Caco-2 (cell line): ENCODE results near the gene CPZ. TPM values are rescaled to one million over a fixed set of nuclear protein-coding genes. Genes with fewer than 3 reads are reported as not detected.
A peak's percentile ranks its signal among the peaks of the same experiment; 100 is the strongest.

ENCODE experiments used
- BruUV-seq: library from RNA; stranded (reverse); fragments of 400-500 nt; replicated peaks from 2 replicates; lab custom pipeline; 2021; lab: Mats Ljungman, UMichigan
- CTCF ChIA-PET: fragments of 300-600 bp; sonication (Branson Sonifier 250); formaldehyde crosslinking; loops from one replicate; lab custom pipeline; 2022; ENCODE audit warnings: antibody characterized with exemption; lab: Charles Lee
- POLR2A ChIA-PET: fragments of 300-600 bp; sonication (Branson Sonifier 250); formaldehyde crosslinking; loops from one replicate; lab custom pipeline; 2022; ENCODE audit warnings: antibody characterized with exemption; lab: Charles Lee
- DNase-seq, 2 experiments: peaks; one replicate each; pipeline versions ENCODE4 v3.0.0 to v3.0.0-alpha.2; 2020 to 2022
- H3K27me3 ChIP-seq: replicated peaks from 2 replicates; pipeline ENCODE4 v1.6.0; 2011; ENCODE audit warnings: low read length; ENCODE audit not compliant: control insufficient read depth, insufficient read depth
- H3K36me3 ChIP-seq: 2 replicates; pipeline ENCODE4 v1.5.1; 2011; ENCODE audit warnings: low read length; ENCODE audit not compliant: control insufficient read depth, insufficient read depth
- H3K4me1 ChIP-seq: fragments of 250-450 bp; sonication (Bioruptor Pico); 2 replicates; pipeline ENCODE4 v1.5.1; 2020; ENCODE audit warnings: mild to moderate bottlenecking
- H3K4me3 ChIP-seq: 2 replicates; pipeline ENCODE4 v1.5.1; 2011; ENCODE audit warnings: low read depth, mild to moderate bottlenecking, control low read depth, low read length
- H3K9me3 ChIP-seq: fragments of 250-450 bp; sonication (Bioruptor Pico); 2 replicates; pipeline ENCODE4 v1.5.1; 2020; ENCODE audit warnings: mild to moderate bottlenecking, moderate library complexity
- H3K27ac Mint-ChIP-seq: one replicate; pipeline ENCODE4 v1.8.0; 2022; ENCODE audit warnings: mixed read lengths; ENCODE audit not compliant: unreplicated experiment
- H3K27me3 Mint-ChIP-seq: one replicate; pipeline ENCODE4 v1.8.0; 2022; ENCODE audit warnings: mixed read lengths; ENCODE audit not compliant: insufficient read depth, unreplicated experiment
- H3K36me3 Mint-ChIP-seq: one replicate; pipeline ENCODE4 v1.8.0; 2022; ENCODE audit warnings: mild to moderate bottlenecking, mixed read lengths; ENCODE audit not compliant: insufficient read depth, unreplicated experiment
- H3K4me1 Mint-ChIP-seq: one replicate; pipeline ENCODE4 v1.8.0; 2022; ENCODE audit warnings: low read depth, mixed read lengths; ENCODE audit not compliant: unreplicated experiment
- H3K4me3 Mint-ChIP-seq: one replicate; pipeline ENCODE4 v1.8.0; 2022; ENCODE audit warnings: mild to moderate bottlenecking, moderate library complexity, mixed read lengths; ENCODE audit not compliant: unreplicated experiment
- H3K9me3 Mint-ChIP-seq: one replicate; pipeline ENCODE4 v1.8.0; 2022; ENCODE audit warnings: mixed read lengths; ENCODE audit not compliant: unreplicated experiment
- intact Hi-C: fragments of 100-400 bp; cut with micrococcal nuclease; formaldehyde crosslinking; loops from one replicate; pipeline ENCODE4 v1.10.0; 2022; ENCODE audit not compliant: unreplicated experiment
- total RNA-seq: library from RNA; stranded (reverse); gene quantifications from 2 replicates; pipeline ENCODE4 v1.2.3, GENCODE V29; 2022
- TF ChIP-seq, protein P1 (sequence below), 2 experiments: fragments of 200-600 bp in 1 of 2; IDR thresholded peaks; 1 replicate in 1 of 2; 2 replicates in 1 of 2; pipeline versions ENCODE4 v1.5.1 to v1.8.0; 2011 to 2022; ENCODE audit warnings: antibody characterized with exemption in 1 of 2, control low read depth in 1 of 2, inconsistent platforms in 1 of 2, low read depth in 1 of 2, low read length in 1 of 2, mild to moderate bottlenecking in 1 of 2, moderate library complexity in 1 of 2; ENCODE audit not compliant: insufficient read depth in 1 of 2, severe bottlenecking in 1 of 2, unreplicated experiment in 1 of 2

Gene CPZ
- total RNA-seq, 1 experiment from 2014 or later, result 7.7 TPM

GRCh38 chr4:8606476-8606875 lies 13.9 kb downstream of the CPZ start:
- Mint-ChIP-seq H3K27ac (no peak overlapping the region), H3K27me3 (peaks cover 8% of the 10 kb centered on the region)

GRCh38 chr4:8606966-8607365 lies 14.4 kb downstream of the CPZ start:
- Mint-ChIP-seq H3K4me1 (no peaks in the 10 kb centered on the region), H3K27ac (no peak overlapping the region), H3K36me3 (peaks cover 4% of the 10 kb centered on the region), H3K27me3 (peaks cover 10% of the 10 kb centered on the region), H3K9me3 (no peaks in the 10 kb centered on the region), H3K4me3 (no peak overlapping the region)
- POLR2A ChIA-PET, result no interaction called here
- Histone ChIP-seq H3K4me3 (no peak overlapping the region), H3K36me3 (no peaks in the 10 kb centered on the region), H3K9me3 (no peaks in the 10 kb centered on the region), H3K27me3 (no peaks in the 10 kb centered on the region; the same call in 1 of the 2 replicates), H3K4me1 (no peaks in the 10 kb centered on the region)
- no TSS peak for BruUV-seq
- TF ChIP-seq, protein P1, sequence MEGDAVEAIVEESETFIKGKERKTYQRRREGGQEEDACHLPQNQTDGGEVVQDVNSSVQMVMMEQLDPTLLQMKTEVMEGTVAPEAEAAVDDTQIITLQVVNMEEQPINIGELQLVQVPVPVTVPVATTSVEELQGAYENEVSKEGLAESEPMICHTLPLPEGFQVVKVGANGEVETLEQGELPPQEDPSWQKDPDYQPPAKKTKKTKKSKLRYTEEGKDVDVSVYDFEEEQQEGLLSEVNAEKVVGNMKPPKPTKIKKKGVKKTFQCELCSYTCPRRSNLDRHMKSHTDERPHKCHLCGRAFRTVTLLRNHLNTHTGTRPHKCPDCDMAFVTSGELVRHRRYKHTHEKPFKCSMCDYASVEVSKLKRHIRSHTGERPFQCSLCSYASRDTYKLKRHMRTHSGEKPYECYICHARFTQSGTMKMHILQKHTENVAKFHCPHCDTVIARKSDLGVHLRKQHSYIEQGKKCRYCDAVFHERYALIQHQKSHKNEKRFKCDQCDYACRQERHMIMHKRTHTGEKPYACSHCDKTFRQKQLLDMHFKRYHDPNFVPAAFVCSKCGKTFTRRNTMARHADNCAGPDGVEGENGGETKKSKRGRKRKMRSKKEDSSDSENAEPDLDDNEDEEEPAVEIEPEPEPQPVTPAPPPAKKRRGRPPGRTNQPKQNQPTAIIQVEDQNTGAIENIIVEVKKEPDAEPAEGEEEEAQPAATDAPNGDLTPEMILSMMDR (IDR thresholded peaks at IDR 0.05; ENCODE audit: insufficient read depth in 1 of 2, low read depth in 1 of 2, low read length in 1 of 2, severe bottlenecking in 1 of 2, unreplicated experiment in 1 of 2), result no peak
- CTCF ChIA-PET, result interaction anchor here (0.7 to 1.6 kb wide), 4 partner anchors 10 to 311 kb away, joined by 3 to 12 read pairs (median 6); no protein-coding TSS in a partner anchor
- intact Hi-C loops, result loop anchor here (10.0 kb wide), 1 partner anchor 308 kb away; no protein-coding TSS in a partner anchor
- no peak for DNase-seq

More at GRCh38 chr4:8606476-8606875, 13.9 kb downstream of the CPZ start:
- Histone ChIP-seq H3K4me3 (no peak overlapping the region), H3K27me3 (no peaks in the 10 kb centered on the region), H3K9me3 (no peaks in the 10 kb centered on the region), H3K4me1 (no peaks in the 10 kb centered on the region), H3K36me3 (no peaks in the 10 kb centered on the region)
- no peaks in the 10 kb centered on the region for H3K4me1 Mint-ChIP-seq
- TF ChIP-seq, protein P1 (IDR thresholded peaks at IDR 0.05; ENCODE audit: insufficient read depth in 1 of 2, low read depth in 1 of 2, low read length in 1 of 2, severe bottlenecking in 1 of 2, unreplicated experiment in 1 of 2), result no peak
- no peaks in the 10 kb centered on the region for H3K36me3 Mint-ChIP-seq
- BruUV-seq, result no TSS peak
- POLR2A ChIA-PET, result no interaction called here
- no peaks in the 10 kb centered on the region for H3K9me3 Mint-ChIP-seq
- CTCF ChIA-PET, result no interaction called here
- DNase-seq, result no peak
- no peak overlapping the region for H3K4me3 Mint-ChIP-seq
- intact Hi-C loops, result loop anchor here (10.0 kb wide), 1 partner anchor 308 kb away; no protein-coding TSS in a partner anchor

DNA sequence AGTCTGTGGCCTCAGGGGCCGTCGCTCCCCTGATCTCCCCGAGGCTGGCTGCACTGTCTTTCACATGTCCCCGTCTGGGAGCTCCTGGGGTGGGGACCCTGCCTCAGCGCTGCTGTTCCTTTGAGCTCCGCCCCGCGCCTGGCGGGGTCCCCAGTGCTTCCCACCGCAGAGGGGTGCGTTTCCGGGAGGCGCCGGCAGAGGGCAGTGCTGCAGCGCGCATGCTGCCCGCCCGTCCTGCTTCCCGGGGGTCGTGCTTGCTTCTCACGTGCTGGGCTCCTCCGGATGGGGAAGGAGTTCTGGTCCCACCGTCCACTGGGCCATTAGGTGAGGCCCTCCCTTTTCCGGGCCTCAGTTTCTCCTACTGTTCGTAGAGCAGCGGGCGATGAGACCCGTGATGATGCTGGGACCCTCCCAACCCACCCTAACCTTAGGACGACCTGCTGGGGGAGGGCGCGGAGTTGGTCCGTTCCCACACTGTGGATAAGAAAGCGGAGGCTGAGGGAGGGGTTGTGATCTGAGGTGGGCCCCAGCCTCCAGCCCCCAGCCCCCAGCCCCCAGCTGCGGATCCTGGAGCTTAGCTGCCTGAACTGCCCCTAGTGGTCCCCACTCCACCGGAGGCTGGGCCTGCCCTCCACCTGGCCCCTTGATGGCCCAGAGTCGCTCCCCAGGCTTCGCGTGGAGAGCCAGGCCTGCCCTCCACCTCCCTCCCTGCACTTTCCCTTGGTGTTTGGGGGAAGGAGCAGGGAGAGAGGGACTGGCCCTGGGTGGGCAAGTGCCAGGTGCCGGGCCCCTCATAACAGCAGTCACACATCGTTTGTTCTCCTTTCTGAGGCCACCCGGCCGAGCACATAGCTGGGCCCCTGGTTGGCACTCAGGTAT lies 15.3 kb downstream of the CPZ start:
- Histone ChIP-seq H3K4me1 (no peaks in the 10 kb centered on the region), H3K9me3 (no peaks in the 10 kb centered on the region), H3K27me3 (no peaks in the 10 kb centered on the region; the same call in 1 of the 2 replicates), H3K36me3 (no peaks in the 10 kb centered on the region), H3K4me3 (no peak overlapping the region)
- no TSS peak for BruUV-seq
- H3K27me3 Mint-ChIP-seq, result peaks cover 10% of the 10 kb centered on the region
- POLR2A ChIA-PET, result no interaction called here
- DNase-seq, result peak in 1 of 2 experiments; percentile 76
- TF ChIP-seq, protein P1 (IDR thresholded peaks at IDR 0.05; ENCODE audit: insufficient read depth in 1 of 2, low read depth in 1 of 2, low read length in 1 of 2, severe bottlenecking in 1 of 2, unreplicated experiment in 1 of 2), result peak; percentile 90 to 96
- no peaks in the 10 kb centered on the region for H3K9me3 Mint-ChIP-seq
- H3K36me3 Mint-ChIP-seq, result peaks cover 6% of the 10 kb centered on the region
- CTCF ChIA-PET, result interaction anchor here (0.7 to 1.6 kb wide), 4 partner anchors 9 to 310 kb away, joined by 3 to 12 read pairs (median 6); no protein-coding TSS in a partner anchor
- intact Hi-C loops, result loop anchor here (10.0 kb wide), 1 partner anchor 307 kb away; no protein-coding TSS in a partner anchor
- no peaks in the 10 kb centered on the region for H3K4me1 Mint-ChIP-seq
- H3K27ac Mint-ChIP-seq, result no peak overlapping the region
- no peak overlapping the region for H3K4me3 Mint-ChIP-seq
